Daoy (cell line): ENCODE results near the gene GNS. TPM values are rescaled to one million over a fixed set of nuclear protein-coding genes. Genes with fewer than 3 reads are reported as not detected.

ENCODE experiments used
- DNase-seq: peaks from one replicate; pipeline ENCODE4 v3.0.0-alpha.2; 2015; ENCODE audit warnings: low read depth
- total RNA-seq: library from RNA; depleted of rRNA; stranded (reverse); fragments of >200 nt; shearing (Covaris generic); gene quantifications from 2 replicates; pipeline ENCODE4 v1.2.3, GENCODE V29; 2014; rRNA removed

The GNS gene
- total RNA-seq: 52.9 and 60.9 TPM in 2 replicates

DNA sequence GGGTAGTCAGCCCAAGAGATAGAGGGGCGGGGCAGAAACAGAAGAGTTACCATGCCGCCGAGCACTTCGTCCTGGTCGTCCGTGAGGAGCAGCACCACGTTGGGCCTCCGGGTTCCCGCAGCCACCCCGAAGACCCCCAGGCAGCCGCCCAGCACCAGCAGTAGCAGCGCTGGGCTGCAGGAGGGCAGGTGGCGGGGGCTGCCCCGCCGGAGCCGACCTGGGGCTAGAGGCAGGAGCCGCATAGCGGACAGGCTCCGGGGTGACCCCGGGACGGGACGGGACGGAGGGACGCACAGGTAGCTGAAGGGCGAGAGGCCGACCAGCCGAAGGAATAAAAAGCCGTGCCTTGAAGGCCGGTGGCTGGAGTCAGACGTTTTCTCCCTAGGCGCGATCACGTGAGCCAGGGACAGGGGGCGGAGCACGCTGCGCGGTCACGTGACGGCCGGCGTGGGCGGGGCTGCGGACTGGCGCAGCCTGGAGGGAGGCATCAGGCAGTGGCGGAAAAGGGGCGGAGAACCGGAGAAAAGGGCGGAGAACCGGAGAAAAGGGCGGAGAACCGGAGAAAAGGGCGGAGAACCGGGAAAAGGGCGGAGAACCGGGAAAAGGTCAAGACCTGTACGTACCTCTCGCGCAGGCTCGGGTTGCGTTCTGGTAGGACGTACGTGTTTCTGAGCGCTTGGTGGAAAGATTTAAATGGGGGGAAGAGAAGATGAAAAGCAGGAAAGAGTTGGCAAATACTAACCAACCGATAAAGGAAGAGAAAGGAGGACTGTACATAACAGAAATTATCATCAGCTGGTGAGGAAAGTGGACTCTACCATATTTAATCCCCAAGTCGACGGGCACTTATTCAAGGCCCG, at the start of gene GNS:
TSS of gene GNS (minus strand) at position 372 of the 860 bp plus-strand sequence. CDS start at position 242, 130 bp downstream.
- DNase-seq: peak; percentile 98

DNA sequence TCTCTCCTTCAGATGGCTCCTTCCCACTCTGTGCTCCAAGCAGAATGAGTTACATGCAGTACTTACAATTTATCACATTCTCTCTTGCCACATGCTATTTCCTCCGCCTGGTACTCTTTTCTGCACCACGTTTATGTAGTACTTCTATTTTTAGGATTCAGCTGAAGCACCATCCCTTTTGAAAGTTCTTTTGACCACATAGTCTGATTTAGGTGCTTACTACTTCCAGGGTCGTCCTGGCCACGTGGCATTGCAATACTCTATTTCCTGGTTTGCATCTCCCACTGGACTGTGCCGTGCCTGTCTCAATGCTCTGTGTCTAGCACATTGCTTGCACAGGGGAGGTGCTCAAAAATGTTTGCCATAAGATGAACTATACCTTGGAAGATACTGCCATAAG, 48.9 kb upstream of the GNS start:
- no peak for DNase-seq

DNA sequence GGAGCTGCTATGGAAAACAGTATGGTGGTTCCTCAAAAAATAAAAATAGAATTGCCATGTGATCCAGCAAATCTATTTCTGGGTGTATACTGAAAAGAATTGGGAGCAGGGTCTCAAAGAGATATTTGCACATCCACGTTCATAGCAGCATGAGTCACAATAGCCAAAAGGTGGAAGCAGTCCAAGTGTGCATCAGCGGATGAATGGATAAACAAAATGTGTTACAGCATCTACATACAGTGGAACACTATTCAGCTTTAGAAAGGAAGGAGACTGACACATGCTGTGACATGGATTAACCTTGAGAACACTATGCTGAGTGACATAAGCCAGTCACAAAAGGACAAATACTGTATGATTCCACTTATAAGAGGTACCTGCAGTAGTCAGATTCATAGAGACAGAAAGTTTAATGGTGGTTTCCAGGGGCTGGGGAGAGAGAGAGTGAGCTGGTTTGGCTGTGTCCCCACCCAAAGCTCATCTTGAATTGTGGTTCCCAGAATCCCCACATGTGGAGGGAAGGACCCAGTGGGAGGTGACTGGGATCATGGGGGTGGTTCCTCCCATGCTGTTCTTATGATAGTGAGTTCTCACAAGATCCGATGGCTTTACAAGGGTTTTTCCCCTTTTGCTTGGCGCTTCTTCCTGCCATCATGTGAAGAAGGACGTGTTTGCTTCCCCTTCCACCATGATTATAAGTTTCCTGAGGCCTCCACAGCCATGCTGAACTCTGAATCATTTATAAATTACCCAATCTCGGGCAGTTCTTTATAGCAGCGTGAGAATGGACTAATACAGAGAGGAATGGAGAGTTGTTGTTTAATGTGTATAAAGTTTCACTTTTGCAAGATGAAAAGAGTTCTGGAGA, 47.6 kb upstream of the GNS start:
- DNase-seq: peak; percentile 52

DNA sequence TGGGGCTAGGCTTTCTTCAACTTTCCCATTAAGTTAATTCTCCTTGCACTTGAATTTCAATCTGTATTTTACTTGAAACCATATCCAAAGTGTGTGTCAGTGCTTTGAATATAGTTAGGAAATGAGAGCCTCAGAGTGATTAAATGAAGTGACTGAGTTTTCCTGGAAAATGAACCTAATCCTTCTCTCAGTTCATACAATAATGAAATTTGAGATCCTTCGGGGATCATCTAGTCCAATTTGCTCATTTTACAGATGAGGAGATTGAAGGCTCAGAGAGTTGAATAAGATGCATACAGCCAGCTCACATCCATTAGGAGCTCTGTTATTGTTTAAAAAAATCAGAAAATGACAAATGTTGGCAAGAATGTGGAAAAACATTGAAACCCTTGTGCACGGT, 47.0 kb upstream of the GNS start:
- no peak for DNase-seq

DNA sequence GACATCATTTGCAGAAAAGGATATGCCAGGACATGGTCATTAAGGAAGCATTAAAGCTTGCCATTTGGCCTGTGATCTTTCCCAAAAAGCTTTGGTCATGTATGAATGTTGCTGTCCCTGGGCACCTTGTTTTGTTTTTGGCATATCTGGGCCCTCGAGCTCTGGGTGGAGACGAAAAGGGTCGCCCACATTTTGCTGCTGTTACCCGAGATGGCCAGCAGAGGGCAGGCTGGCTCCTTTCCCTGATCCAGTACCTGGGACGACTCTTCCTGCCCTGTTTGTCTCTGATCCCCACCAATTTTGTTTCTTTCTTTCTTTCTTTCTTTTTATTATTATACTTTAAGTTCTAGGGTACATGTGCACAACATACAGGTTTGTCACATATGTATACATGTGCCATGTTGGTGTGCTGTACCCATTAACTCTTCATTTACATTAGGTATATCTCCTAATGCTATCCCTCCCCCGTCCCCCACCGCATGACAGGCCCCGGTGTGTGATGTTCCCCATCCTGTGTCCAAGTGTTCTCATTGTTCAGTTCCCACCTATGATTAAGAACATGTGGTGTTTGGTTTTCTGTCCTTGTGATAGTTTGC, 43.1 kb upstream of the GNS start:
- peak; percentile 62 for DNase-seq

DNA sequence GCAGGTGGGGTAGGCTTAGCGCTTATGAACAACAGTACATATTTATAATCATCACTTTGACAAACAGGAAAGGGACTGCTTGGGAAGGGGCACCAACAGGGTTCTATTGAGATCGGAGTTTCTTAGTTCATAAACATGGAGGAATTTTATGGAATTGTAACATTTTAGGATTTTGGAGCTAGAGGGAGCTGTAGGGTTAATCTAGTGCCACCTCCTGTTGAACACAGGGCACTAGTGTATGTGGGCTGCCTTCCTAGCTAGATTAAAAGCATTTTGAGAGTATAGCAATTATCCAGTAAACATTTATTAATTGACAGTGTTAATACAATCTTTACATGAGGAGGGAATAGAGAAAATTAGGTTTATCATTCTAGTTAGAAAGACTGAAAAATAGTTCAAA, 42.2 kb upstream of the GNS start:
- DNase-seq: no peak

DNA sequence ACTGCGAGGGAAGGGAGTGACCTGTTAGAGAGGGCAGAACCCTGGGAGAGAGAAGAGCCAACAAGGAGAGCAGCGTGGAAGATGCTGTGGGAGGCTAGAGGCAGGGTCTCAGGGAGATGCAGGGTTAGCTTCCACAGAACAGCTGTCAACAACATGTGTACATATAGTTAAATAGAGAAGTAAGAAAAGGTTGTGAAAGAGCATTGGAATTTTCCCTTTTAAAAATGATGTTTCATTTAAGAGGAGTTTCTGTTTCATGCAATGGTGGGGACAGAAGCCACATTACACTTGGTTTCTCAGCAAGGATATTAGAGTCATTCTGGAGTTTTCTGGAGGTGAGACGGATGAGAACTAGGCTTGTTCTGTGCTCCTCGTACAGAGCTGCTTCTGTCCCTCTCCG, 41.4 kb upstream of the GNS start:
- DNase-seq: no peak

DNA sequence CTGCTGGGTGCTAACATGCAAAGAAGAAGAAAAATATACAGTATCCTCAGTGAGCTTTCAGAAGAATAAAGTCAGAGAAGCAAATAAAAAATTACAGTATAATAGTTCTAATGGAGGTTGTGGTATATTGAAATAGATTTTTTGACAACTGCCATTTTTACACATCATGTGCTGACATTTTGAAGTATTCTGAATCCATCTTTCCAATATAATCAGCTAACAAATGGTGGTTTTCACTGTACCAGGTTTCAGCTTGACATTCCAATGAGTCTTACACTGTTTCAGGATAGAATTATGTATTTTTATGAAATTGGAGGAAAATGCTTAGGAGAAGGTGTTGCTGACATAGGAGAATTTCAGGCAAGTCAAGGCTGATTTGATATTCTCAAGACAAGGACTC, 39.0 kb upstream of the GNS start:
- no peak for DNase-seq

DNA sequence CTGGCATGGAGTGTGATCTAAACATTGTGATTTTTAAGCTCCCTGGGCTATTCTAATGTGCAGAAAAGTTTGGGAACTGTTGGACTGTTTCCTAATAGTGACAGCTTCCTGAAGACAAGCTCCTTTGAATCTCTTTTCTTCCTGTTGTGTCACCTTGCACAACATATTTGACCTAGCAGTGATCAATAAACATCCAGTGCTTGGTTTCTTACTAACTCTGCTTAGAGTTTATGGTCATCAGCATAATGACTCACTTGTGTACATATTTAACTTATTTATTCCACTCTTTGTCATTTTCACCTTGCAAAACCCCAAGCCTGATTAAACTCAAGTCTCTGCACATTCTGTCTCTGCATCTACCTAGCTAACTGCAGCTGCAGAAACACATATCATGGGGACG, 38.0 kb upstream of the GNS start:
- no peak for DNase-seq

DNA sequence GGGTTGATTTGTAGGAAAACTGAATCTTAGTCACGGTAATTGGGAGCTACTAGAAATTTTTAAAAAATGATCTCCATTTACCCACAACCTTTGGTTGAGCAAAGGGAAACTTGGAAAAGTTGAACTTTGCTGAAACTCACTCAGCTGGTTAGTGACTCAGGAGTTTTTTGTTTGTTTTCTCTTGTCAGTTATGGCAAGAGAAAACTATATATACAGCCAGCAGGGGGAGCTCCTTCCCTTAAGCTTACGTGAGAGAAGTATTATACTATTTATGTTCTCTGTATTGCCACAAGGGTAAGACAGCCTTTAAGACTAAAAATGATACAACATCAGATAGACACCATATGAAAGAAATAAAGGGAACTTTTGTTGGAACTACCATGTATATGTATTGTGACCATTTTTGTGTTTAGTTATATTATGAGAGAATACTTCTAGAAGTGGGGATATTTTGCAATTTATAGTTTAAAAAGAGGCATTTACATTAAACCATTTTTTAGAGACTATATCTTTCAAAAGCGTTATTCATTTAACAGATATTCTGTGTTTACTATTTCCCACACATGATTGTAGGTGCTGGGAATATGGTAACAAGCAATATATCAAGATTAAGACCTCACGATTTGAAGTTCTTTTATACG, 37.1 kb upstream of the GNS start:
- DNase-seq: peak; percentile 79

DNA sequence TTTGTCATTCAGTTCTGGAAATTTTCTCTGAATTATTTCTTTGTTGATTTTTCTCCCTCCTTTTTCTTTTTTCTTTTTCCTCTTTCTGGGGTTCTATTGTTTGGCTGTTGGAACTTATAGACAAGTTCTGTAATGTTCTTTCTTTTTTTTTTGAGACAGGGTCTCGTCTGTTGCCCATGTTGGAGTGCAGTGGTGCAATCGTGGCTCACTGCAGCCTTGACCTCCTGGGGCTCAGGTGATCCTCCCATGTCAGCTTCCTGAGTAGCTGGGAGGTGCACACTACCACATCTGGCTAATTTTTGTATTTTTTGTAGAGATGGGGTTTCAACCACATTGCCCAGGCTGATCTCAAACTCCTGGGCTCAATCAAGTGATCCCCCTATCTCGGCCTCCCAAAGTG, 35.1 kb upstream of the GNS start:
- no peak for DNase-seq

DNA sequence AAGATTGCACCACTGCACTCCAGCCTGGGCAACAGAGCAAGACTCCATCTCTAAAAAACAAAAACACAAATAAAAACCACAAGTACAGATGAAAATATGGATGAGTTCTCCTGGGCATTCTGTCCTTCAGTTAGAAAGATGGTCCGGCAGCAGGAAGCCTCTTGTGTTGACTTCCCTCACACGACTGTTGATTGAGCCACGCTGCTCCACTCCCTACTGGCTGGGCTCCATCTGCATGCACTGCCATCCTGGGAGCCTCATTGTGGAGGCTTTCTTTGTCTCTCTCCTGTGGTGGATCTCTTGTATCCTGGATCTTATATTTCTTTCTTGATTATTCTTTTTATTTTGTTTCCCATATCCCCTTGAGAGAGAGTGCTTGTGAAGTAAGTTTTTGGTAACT, 34.4 kb upstream of the GNS start:
- no peak for DNase-seq

DNA sequence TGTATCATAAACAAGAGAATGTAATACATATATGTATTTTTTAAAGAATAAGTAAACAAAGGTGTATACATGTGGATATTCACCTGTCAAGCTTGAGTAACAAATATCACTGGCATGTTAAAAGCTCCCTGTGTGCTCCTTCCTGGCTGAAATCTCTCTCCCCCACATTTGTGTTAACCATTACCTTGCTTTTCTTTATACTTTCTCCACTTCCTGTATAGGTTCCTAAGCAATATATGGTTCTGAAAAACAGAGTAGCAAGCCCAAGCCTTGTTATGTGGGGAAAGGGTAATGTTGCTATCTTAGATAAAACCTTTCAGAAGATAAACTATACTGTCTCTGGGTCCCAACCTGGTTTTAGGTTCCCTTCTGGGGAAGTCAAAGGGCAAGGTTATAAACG, 32.9 kb upstream of the GNS start:
- no peak for DNase-seq

DNA sequence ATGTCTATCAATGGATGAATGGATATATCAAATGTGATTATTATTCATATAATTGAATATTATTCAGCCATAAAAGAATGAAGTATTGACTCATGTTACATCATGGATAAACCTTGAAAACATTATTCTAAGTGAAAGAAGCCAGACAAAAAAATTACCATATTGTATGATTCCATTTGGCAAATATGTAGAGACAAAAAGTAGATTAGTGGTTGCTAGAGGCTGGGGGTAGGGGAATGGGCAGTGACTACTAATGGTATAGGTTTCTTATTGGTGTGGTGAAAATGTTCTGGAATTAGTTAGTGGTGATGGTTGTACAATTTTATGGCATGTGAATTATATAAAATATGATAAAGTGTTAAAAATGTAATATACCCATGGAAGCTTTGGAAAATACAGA, 31.8 kb upstream of the GNS start:
- no peak for DNase-seq

DNA sequence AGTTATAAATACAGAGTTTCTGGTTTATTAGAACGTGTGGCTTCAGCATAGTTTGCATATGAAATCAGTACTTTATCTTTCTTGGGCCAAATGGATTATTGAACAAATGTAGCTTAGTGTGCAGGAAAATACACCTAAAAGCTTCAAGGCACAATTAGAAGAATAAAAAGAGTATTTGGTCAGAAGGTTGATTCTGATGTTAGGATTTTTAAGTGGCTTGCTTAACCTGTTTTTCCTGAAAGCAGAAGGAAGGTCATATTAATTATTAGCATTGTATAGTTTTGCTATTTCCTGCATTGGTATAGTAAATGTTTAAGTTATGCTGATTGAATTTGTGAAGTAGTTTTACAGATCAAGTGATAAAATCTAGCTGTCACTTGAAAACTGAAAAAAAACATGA, 31.0 kb upstream of the GNS start:
- no peak for DNase-seq

DNA sequence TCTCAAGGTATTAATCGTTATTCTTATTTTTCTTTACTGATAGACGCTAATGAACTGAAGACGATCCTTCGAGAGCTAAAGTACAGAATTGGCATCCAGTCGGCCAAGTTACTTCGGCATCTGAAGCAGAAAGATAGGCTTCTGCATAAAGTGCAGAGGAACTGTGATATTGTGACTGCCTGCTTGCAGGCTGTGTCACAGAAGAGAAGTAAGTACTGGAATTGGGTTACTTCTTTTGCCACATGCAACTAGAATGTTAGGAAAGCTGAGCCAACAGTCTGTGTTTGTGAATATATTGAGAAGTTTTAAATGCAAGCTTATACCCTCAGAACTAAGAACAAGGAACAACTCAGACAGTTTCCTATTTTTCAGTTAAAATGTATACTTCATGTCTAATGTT, 26.6 kb upstream of the GNS start:
- DNase-seq: no peak

DNA sequence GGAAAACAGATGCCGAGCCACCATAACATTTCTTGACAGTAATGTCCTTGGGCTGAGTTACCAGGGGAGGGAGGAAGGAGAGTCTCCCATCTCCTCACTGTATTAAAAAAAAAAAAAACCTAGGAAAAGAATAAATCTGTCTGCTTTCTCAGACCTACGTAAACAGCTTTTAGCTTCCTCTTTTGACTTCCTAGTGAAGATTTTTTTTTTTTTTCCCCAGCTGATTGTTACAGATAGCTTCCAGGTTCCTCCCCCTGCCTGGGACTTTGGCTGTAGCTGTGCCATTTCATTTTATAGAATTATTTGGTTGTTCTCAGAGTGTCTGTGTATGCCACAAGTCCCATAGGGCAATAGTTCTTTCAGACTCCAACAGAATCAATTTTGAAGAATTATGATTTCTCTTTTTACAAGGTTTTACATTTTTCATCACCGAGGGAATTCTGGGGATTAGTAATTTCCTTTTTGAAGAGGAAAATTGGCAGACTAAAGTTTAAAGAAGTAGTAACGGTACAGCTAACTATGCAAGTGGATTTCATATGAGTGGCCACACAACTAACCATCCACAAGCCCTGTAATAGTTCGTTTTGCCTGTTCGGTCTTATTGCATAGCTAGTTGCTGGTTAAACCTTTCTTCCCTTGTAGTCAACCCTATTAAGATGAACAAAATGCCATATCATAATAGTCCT, 23.1 kb upstream of the GNS start:
- no peak for DNase-seq

DNA sequence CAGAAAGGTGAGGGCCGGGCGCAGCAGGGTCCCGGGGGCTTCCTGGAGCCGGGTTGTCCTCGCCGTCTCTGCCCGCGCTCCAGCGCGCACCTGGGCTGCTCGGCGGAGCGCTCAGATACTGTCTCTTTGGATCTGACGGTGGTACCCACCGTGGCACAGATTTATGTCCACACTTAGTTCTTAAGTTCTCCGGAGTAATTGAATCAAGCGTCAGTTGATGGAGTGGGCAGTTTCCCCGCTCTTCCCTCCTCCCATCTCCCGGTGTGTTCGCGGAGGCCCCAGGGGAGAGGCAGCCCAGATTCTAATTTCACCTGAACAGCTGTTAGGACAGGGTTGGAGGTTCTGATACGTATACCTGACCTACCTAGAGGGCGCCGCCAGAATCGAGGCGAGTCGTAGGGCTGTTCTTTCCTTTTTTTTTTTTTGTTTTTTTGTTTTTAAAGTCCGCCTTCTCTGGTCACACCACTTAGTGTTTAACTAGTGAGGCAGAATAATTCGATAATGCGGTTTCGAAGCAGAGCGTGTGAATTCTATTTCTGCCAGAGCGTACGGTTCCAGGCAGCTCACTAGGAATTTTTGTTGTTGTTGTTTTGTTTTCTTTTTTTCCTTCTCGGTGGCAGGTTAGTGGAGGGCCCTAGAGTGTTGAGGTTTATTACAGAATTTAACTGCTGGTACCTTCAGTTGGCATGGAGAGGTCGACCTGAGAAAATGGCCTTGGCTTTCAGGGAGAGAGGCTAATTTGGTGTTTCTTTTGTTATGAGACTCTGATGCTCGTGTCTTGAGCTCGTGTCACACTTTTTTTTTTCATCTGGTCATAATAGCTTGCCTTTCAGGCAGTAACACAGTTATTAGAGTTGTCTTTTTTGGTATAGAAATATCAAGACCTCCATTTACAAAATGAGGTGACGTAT, 22.3 kb upstream of the GNS start:
- peak; percentile 19 for DNase-seq

DNA sequence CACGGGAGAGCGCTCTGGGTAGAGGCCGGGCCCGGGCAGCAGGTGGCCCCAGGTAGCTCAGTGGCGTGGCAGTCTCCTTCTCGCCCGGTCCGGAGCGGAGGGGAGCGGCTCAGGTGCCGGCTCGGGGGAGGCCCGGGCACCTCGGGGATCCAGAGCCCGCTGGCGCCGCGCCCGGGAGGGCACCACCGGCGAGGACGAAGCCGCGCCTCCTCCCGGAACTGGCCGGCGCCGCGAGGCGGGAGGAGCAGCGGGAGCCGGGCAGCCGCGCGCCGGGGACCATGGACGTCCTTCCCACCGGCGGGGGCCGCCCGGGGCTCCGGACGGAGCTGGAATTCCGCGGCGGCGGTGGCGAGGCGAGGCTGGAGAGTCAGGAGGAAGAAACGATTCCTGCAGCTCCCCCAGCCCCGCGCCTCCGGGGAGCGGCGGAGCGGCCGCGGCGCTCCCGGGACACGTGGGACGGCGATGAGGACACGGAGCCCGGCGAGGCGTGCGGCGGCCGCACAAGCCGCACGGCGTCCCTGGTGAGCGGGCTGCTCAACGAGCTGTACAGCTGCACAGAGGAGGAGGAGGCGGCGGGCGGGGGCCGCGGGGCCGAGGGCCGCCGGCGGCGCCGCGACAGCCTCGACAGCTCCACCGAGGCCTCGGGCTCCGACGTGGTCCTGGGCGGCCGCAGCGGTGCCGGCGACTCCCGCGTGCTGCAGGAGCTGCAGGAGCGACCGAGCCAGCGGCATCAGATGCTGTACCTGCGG, 21.5 kb upstream of the GNS start:
- DNase-seq: peak; percentile 51

DNA sequence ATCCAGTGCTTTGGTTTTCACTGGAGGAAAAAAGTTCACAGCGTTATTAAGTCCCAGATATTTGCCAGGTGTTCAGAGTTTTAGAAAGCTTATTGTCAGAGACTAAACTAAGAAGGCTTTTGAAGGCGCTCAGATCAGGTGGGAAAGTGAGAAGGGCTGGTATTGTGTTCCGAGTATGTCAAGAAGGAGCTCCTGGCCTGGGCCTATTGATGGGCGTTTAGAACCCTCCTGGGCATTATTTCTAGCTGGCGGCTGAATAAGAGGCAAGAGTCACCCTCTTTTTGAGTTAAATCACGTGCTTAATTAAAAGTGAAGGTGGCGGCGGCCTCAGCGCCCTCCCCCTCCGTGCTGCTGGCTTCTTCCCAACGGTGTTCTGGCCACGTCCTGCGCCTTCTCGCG, 20.9 kb upstream of the GNS start:
- no peak for DNase-seq
